Stimulated activated memory B cell treated with anti-CD40 and anti-IgM and Interleukin-4, amounts not matched to agents 10 μg/mL and 1 μg/mL and 100 μg/mL, for 72 hours (primary cell): ENCODE results near the gene ATP6V1E1.
"Not testable (repeated sequence)": the region's sequence is repeated elsewhere in the genome, so short reads cannot be mapped to it uniquely, and the experiment has no call there.

Experiments used
- ATAC-seq: fragments of 150-1000 bp; cut with Tn5 transposase; 2 replicates; pipeline ENCODE4 v1.10.0; 2021
- H3K27ac Mint-ChIP-seq: one replicate; pipeline ENCODE4 v1.8.0; 2022; ENCODE audit warnings: mild to moderate bottlenecking, mixed read lengths
- H3K27me3 Mint-ChIP-seq: one replicate; pipeline ENCODE4 v1.8.0; 2022; ENCODE audit warnings: mixed read lengths
- H3K36me3 Mint-ChIP-seq: one replicate; pipeline ENCODE4 v1.8.0; 2022; ENCODE audit warnings: mixed read lengths
- H3K4me1 Mint-ChIP-seq: one replicate; pipeline ENCODE4 v1.8.0; 2022; ENCODE audit warnings: mixed read lengths
- H3K4me3 Mint-ChIP-seq: one replicate; pipeline ENCODE4 v1.8.0; 2022; ENCODE audit warnings: mild to moderate bottlenecking, moderate library complexity, mixed read lengths
- H3K9me3 Mint-ChIP-seq: one replicate; pipeline ENCODE4 v1.8.0; 2022; ENCODE audit warnings: mixed read lengths

Gene ATP6V1E1

DNA sequence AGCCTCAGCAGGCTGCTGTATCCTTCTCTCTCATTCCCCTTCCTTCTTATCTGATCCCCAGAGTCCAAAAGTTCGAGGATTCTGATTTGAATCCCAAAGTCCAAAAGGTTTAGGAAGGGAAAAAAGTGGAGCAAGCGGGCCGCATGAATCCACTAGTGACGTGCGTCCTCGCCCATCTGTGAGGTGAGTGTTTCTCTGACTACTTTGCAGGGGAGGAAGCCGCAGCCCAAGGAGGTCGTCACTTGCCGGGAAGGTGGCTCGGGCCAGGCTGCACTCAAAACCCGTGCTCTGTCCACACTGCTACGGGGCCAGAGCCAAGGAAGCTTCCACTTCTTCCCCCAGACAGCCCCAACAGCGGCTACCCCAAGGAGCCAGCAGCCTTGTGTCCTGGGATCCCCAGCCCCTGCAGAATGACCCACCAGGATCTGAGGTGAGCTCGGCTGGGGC is 49.0 kb downstream of the ATP6V1E1 start:
- Mint-ChIP-seq H3K4me3 (no peak overlapping the region), H3K4me1 (no peaks in the 10 kb centered on the region), H3K36me3 (no peaks in the 10 kb centered on the region), H3K9me3 (no peaks in the 10 kb centered on the region), H3K27ac (no peak overlapping the region), H3K27me3 (peaks cover 10% of the 10 kb centered on the region)
- no peak for ATAC-seq

- H3K4me1 Mint-ChIP-seq: no peaks in the 10 kb centered on the region
- no peak overlapping the region for H3K27ac Mint-ChIP-seq
- no peaks in the 10 kb centered on the region for H3K9me3 Mint-ChIP-seq
- no peak for ATAC-seq
- no peaks in the 10 kb centered on the region for H3K36me3 Mint-ChIP-seq
- no peak overlapping the region for H3K4me3 Mint-ChIP-seq
- peaks cover 19% of the 10 kb centered on the region for H3K27me3 Mint-ChIP-seq
These were observed 50.3 kb downstream of the ATP6V1E1 start for GRCh38 chr22:17578136-17578754.

- Mint-ChIP-seq H3K9me3 (no peaks in the 10 kb centered on the region), H3K27ac (no peak overlapping the region), H3K4me3 (no peak overlapping the region), H3K27me3 (peaks cover 18% of the 10 kb centered on the region), H3K4me1 (no peaks in the 10 kb centered on the region), H3K36me3 (no peaks in the 10 kb centered on the region)
- peak; percentile 50 for ATAC-seq
These were observed 52.1 kb downstream of the ATP6V1E1 start for GRCh38 chr22:17576470-17576869.

DNA sequence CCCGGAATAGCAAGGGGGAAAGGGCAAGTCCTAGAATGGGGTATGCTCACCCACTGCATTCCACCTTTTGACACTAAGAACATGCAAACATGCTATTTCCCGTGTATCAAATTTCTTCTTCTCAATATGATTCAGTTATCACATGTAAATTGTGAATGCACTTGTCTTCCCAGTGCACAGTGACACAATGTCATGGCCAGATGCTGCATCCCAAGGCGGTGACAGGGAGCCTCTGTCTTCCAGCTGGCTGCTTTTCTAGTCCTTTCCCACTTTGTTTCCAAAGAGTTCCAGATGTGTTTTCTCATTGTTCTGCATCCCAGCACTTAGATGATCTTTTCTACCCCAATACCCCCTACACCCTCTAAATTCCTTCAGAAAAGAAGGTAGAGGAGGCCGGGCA is 52.9 kb downstream of the ATP6V1E1 start:
- Mint-ChIP-seq H3K9me3 (no peaks in the 10 kb centered on the region), H3K4me3 (no peak overlapping the region), H3K36me3 (no peaks in the 10 kb centered on the region), H3K27ac (no peak overlapping the region), H3K27me3 (peaks cover 23% of the 10 kb centered on the region), H3K4me1 (no peaks in the 10 kb centered on the region)
- ATAC-seq: no peak

DNA sequence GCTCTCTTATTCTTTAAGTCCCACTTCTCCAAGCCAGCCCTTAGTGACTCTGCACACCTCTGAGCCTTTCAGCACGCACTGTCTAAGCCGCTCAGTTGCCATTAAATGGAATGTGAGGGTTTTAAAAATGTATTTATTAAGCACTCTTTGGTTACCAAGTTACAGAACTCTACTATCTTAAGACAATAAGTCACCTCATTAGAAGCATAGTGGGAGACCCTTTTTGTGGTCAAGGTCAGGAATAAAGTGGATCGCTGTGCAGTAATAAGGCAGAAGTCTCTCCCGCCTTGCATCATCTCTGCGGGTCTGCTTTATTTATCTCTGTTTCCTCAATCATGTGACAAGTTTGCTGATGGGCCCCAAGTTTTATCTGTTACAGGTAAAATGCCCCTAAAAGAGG is 53.4 kb downstream of the ATP6V1E1 start:
- ATAC-seq: no peak
- Mint-ChIP-seq H3K27me3 (peaks cover 29% of the 10 kb centered on the region), H3K4me1 (no peaks in the 10 kb centered on the region), H3K27ac (no peak overlapping the region), H3K36me3 (no peaks in the 10 kb centered on the region), H3K9me3 (no peaks in the 10 kb centered on the region), H3K4me3 (no peak overlapping the region)

DNA sequence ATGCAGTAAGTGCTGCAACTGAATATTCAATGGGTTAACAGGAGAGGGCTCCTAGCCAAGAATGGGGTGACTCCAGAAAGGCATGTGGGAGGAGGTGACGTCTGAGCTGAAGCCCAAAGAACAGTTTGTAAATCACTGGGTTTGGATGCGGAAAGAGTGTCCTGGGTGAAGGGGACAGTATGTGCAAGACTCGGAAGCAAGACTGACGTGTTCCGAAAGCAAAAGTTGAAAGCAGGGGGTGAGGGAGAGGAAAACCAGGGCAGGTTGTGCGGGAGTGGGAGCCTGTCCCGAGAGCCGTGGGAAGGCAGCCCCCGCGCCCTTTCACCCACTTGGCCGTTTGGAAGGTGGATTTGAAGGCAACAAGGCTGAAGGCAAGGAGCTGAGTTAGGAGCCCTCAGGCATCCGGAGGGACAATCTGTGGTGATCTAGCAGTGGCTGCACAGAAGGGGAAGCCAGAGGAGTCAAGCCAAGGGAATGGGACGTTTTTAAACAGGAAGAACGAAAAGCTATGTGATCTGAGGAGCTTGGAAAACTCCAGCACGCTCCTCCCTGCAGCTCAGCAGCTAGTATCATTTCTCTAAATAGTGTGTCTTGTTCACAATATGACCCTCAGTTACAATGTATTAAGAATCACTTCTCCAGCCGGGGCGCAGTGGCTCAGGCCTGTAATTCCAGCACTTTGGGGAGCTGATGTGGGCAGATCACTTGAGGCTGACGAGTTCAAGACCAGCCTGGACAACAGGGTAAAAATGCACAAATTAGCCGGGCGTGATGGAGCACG is 57.5 kb downstream of the ATP6V1E1 start:
- peaks cover 37% of the 10 kb centered on the region for H3K27me3 Mint-ChIP-seq
- no peak overlapping the region for H3K27ac Mint-ChIP-seq
- no peaks in the 10 kb centered on the region for H3K4me1 Mint-ChIP-seq
- ATAC-seq: no peak
- no peak overlapping the region for H3K4me3 Mint-ChIP-seq
- no peaks in the 10 kb centered on the region for H3K9me3 Mint-ChIP-seq
- no peaks in the 10 kb centered on the region for H3K36me3 Mint-ChIP-seq

- no peak overlapping the region for H3K27ac Mint-ChIP-seq
These were observed 58.5 kb downstream of the ATP6V1E1 start for GRCh38 chr22:17569971-17570511.

DNA sequence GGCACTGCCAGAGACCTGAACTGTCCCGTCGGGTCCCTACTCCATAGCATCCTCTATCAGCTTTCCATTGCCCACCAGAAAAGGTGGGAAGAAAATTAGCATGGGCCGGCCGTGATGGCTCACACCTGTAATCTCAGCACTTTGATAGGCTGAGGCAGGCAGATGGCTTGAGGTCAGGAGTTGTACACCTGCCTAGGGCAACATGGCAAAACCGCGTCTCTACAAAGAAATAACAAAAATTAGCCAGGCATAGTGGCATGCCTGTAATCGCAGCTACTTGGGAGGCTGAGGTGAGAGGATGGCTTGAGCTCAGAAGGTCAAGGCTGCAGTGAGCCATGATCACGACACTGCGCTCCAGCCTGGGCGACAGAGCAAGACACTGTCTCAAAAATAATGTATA is 61.8 kb downstream of the ATP6V1E1 start:
- Mint-ChIP-seq H3K4me3 (no peak overlapping the region), H3K27me3 (peaks cover 24% of the 10 kb centered on the region), H3K27ac (no peak overlapping the region), H3K4me1 (no peaks in the 10 kb centered on the region), H3K9me3 (no peaks in the 10 kb centered on the region), H3K36me3 (no peaks in the 10 kb centered on the region)
- ATAC-seq: no peak

More at GRCh38 chr22:17569971-17570511, 58.5 kb downstream of the ATP6V1E1 start:
- no peak for ATAC-seq
- H3K4me1 Mint-ChIP-seq: no peaks in the 10 kb centered on the region
- no peak overlapping the region for H3K4me3 Mint-ChIP-seq
- H3K27me3 Mint-ChIP-seq: peaks cover 37% of the 10 kb centered on the region
- H3K9me3 Mint-ChIP-seq: no peaks in the 10 kb centered on the region
- H3K36me3 Mint-ChIP-seq: no peaks in the 10 kb centered on the region

DNA sequence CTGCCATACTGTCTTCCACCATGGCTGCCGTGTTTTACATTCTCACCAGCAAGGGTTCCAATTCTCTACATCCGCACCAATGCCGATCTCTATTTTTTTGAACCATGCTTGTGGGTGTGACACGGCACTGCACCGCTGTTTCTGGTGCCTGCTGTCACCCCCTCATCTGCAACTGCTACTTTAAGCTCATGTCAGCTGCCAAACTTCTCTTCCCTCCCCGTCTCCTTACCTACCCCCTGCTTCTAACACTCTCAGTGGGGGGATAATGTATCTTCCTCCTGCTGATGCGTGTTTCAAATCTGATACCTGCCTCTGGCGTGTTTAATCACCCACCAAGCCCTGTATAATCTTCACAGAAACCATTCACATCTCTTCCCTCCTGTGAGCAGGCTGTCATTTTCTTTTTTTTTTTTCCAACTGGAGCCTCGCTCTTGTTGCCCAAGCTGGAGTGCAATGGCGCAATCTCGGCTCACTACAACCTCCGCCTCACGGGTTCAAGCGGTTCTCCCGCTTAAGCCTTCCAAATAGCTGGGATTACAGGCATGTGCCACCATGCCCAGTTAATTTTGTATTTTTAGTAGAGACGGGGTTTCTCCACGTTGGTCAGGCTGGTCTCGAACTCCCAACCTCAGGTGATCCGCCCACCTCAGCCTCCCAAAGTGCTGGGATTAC is 62.4 kb downstream of the ATP6V1E1 start:
- H3K27me3 Mint-ChIP-seq: peaks cover 18% of the 10 kb centered on the region
- not testable (repeated sequence) for H3K9me3 Mint-ChIP-seq, H3K4me1 Mint-ChIP-seq, H3K27ac Mint-ChIP-seq, H3K36me3 Mint-ChIP-seq, ATAC-seq, H3K4me3 Mint-ChIP-seq

- Mint-ChIP-seq H3K9me3 (no peaks in the 10 kb centered on the region), H3K4me3 (no peak overlapping the region), H3K27me3 (peaks cover 5% of the 10 kb centered on the region), H3K4me1 (no peaks in the 10 kb centered on the region), H3K36me3 (no peaks in the 10 kb centered on the region), H3K27ac (no peak overlapping the region)
- no peak for ATAC-seq
These were observed 64.6 kb downstream of the ATP6V1E1 start for GRCh38 chr22:17563936-17564391.

- H3K9me3 Mint-ChIP-seq: no peaks in the 10 kb centered on the region
- H3K4me1 Mint-ChIP-seq: no peaks in the 10 kb centered on the region
- H3K36me3 Mint-ChIP-seq: no peaks in the 10 kb centered on the region
- no peak within 1 kb of the TSS for H3K27ac Mint-ChIP-seq
- peaks cover 13% of the 10 kb centered on the region for H3K27me3 Mint-ChIP-seq
- H3K4me3 Mint-ChIP-seq: no peak within 1 kb of the TSS
- no peak for ATAC-seq
These were observed 65.4 kb downstream of the ATP6V1E1 start, which contains the start of gene SLC25A18 for GRCh38 chr22:17562906-17563870. SLC25A18 (plus strand) TSS chr22:17563498; CDS start chr22:17579945, 16,447 bp downstream.

DNA sequence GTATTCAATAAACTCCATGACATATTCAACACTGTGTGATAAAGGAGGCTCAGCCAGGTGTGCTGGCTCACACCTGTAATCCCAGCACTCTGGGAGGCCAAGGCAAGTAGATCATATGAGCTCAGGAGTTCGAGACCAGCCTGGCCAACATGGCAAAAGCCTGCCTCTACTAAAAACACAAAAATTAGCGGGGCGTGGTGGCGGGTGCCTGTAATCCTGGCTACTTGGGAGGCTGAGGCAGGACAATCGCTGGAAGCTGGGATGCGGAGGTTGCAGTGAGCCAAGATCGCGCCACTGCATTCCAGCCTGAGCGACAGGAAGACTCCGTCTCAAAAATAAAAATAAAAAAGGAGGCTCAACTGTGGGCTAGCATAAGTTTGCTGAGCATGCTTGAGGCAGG is 69.4 kb downstream of the ATP6V1E1 start:
- Mint-ChIP-seq H3K36me3 (no peaks in the 10 kb centered on the region), H3K9me3 (no peaks in the 10 kb centered on the region), H3K4me1 (no peaks in the 10 kb centered on the region), H3K27me3 (peaks cover 13% of the 10 kb centered on the region), H3K4me3 (no peak overlapping the region), H3K27ac (no peak overlapping the region)
- no peak for ATAC-seq

DNA sequence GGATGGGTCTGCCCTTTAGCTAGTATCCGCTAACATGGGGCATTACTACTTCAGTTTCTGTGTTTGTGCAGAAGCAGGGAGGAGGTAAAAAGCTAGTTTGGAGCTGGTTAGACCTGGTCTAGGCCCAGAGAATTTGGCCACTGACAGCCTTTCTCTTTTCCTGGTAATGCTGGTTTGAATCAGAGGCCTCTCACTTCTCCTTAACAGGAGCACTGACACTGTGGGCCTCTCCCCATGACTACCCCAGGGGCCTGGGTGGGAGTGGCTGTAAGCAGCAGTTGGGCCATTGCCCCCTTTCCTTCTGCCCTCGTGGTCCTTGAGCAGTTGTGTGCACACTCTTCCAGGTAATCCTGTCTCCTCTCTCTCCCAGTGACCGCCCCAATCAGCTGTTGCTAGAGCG is 73.7 kb downstream of the ATP6V1E1 start:
- Mint-ChIP-seq H3K4me3 (no peak overlapping the region), H3K27me3 (peaks cover 13% of the 10 kb centered on the region), H3K36me3 (no peaks in the 10 kb centered on the region), H3K27ac (no peak overlapping the region), H3K9me3 (no peaks in the 10 kb centered on the region), H3K4me1 (no peaks in the 10 kb centered on the region)
- peak; percentile 80 for ATAC-seq

- no peaks in the 10 kb centered on the region for H3K36me3 Mint-ChIP-seq
- H3K4me1 Mint-ChIP-seq: no peaks in the 10 kb centered on the region
- no peak for ATAC-seq
- no peak overlapping the region for H3K27ac Mint-ChIP-seq
- no peaks in the 10 kb centered on the region for H3K27me3 Mint-ChIP-seq
- no peaks in the 10 kb centered on the region for H3K9me3 Mint-ChIP-seq
- H3K4me3 Mint-ChIP-seq: no peak overlapping the region
These were observed 75.8 kb downstream of the ATP6V1E1 start for GRCh38 chr22:17552737-17553136.
